Gastroesophageal sphincter (tissue), 3 donors: ENCODE results near the gene FHAD1.

ENCODE experiments used
- POLR2AphosphoS5 ChIP-seq: sonication (generic); formaldehyde crosslinking; IDR thresholded peaks from one replicate; pipeline ENCODE4 v1.6.1; 2017; ENCODE audit warnings: antibody characterized with exemption
- TF ChIP-seq, protein P1 (sequence below), 4 experiments: fragments of 200-600 bp in 2 of 4; fragments of 450-650 bp in 2 of 4; sonication (generic) in 1 of 4; IDR thresholded peaks; one replicate each; pipeline ENCODE4 v1.5.1; 2017 to 2019; ENCODE audit warnings: antibody characterized with exemption in 4 of 4, mild to moderate bottlenecking in 2 of 4, moderate library complexity in 2 of 4

GRCh38 chr1:15315815-15316214 is 68.8 kb downstream of the FHAD1 start:
- TF ChIP-seq POLR2AphosphoS5, result no peak
- TF ChIP-seq, protein P1, sequence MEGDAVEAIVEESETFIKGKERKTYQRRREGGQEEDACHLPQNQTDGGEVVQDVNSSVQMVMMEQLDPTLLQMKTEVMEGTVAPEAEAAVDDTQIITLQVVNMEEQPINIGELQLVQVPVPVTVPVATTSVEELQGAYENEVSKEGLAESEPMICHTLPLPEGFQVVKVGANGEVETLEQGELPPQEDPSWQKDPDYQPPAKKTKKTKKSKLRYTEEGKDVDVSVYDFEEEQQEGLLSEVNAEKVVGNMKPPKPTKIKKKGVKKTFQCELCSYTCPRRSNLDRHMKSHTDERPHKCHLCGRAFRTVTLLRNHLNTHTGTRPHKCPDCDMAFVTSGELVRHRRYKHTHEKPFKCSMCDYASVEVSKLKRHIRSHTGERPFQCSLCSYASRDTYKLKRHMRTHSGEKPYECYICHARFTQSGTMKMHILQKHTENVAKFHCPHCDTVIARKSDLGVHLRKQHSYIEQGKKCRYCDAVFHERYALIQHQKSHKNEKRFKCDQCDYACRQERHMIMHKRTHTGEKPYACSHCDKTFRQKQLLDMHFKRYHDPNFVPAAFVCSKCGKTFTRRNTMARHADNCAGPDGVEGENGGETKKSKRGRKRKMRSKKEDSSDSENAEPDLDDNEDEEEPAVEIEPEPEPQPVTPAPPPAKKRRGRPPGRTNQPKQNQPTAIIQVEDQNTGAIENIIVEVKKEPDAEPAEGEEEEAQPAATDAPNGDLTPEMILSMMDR (IDR thresholded peaks at IDR 0.05), result no peak
